Left cardiac atrium (tissue), 4 donors: Measurements from ENCODE around the gene LHPP. TPM values are rescaled to one million over a fixed set of nuclear protein-coding genes. Genes with fewer than 3 reads are reported as not detected.
"Not testable (repeated sequence)": the region's sequence is repeated elsewhere in the genome, so short reads cannot be mapped to it uniquely, and the experiment has no call there.

ENCODE experiments used
- ATAC-seq, 2 donors: fragments of 200-7000 bp; cut with Tn5 transposase; one replicate each; pipeline ENCODE4 v1.9.1; 2020; ENCODE audit warnings: mild to moderate bottlenecking in 2 of 2, moderate library complexity in 2 of 2
- DNase-seq: peaks from one replicate; pipeline ENCODE4 v3.0.0-alpha.2; 2020
- intact Hi-C, 2 donors: fragments of 100-400 bp; cut with DNase I; formaldehyde crosslinking; loops; one replicate each; pipeline versions ENCODE4 v1.14.1 to v1.15.1; 2022 to 2023
- total RNA-seq, 2 donors: library from RNA; stranded (reverse); fragmentation: NEBNext Ultra II Directional; extraction: Animal tissue kit (Norgen Biotek cat#: 25700); gene quantifications; one replicate each; pipeline ENCODE4 v1.2.1, GENCODE V29; 2021
- donor health status: DM: no; HTN: yes; CAD: no.
- donor health status: DM: no; HTN: yes; CAD: no; lungs with severe emphysema.
- donor health status: DM: yes; HTN: yes; CAD: no.
- donor health status: Dilated cardiomyopathy.

LHPP gene
- total RNA-seq, 2 donors from 2014 or later, result 11.6 to 16.4 TPM

GRCh38 chr10:124604214-124605000 lies 142.8 kb downstream of the LHPP start:
- ATAC-seq, result no peak
- peak; percentile 22 for DNase-seq
- intact Hi-C loops, result no loop called here

GRCh38 chr10:124605001-124605370 lies 143.4 kb downstream of the LHPP start:
- intact Hi-C loops, result no loop called here
- DNase-seq (no peak), ATAC-seq (no peak)

- ATAC-seq (no peak), DNase-seq (no peak)
- intact Hi-C loops, result no loop called here
These were observed 143.8 kb downstream of the LHPP start for GRCh38 chr10:124605481-124605855.

DNA sequence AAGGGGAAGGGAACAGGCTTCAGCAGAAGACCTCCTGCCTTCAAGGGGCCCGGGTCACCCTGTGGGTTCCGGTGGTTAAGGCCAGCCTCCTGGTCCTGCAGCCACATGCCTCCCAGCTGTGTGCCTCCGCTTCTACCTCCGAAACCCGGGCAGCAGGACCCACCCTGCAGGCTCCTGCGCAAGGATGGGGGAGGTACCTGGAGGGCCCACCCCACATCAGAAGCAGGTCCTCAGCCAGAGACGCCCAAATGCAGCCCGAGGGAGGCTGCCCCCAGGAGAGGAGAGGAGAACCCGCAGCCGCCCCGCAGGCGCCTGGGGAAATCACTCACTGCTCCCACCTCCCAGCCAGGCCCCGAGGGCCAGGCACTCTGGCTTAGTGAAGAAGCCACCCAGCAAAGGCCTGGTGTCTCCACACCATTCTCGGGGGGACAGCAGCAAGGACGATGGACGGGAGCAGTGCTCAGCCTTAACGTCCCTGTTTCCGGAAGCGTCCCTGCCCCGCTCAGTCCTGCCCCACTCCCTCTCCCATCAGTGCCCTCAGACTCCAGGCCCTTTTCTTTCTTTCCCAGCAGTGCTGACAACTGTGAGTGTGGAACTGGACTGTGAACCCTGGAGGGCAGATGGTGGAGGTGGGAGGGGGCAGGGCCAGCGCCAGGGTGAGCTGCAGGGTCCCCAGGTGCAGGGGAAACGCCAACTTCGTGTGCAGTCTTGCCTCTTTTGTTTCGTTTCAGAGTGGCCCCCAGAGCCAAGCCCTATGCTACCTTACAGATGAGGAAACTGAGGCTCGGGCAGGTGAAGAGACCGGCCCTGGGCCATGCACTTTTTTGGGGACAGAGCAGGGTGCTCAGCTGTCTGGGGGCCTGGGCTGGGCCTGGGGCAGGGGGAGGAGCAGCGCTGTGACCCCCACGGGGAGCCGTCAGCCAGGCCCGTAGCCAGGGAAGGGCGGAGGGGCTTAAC lies 144.5 kb downstream of the LHPP start:
- no peak for DNase-seq
- intact Hi-C loops, result no loop called here

DNA sequence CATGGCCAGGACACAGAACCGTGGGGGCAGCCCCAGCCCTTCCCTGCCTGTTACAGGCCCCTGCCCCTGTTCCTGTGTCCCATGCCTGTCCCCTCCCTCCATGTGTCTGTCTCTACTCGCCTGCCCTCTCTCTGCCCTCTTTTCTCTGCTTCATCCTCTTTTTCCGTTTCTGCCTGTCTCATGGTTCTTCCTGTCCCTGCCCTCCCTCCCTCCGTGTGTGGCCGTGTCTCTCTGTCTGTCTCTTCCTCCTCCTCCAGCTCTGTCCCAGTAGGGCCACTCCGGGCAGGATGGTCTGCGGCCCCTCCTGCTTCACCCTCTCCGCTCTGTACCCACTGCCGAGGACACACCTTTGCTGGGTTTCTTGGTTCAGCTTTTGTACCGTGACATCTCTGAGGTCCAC lies 145.2 kb downstream of the LHPP start:
- intact Hi-C loops, result no loop called here
- ATAC-seq, result no peak
- no peak for DNase-seq

More for the DNA sequence above, 144.5 kb downstream of the LHPP start:
- no peak for ATAC-seq

DNA sequence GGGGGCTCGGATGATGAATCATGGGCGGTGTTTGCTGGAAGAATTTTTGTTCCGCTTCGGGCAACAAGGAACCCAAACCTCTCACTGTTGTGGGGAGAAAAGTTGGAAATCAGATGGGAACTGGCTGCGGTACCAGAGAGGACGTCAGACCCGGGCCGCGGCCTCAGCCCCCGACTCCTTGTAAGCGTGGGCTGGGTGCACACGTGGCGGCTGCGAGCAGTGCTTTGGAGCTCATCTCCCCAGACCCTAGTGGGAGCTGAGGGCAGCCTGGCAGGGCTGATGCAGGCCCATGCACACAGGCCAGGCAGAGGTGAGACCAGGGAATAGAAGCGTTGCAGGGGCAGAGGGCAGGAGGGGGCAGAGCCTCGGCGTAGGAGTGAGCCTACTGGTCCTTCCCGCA lies 146.1 kb downstream of the LHPP start:
- intact Hi-C loops, result no loop called here
- ATAC-seq, result no peak
- no peak for DNase-seq

DNA sequence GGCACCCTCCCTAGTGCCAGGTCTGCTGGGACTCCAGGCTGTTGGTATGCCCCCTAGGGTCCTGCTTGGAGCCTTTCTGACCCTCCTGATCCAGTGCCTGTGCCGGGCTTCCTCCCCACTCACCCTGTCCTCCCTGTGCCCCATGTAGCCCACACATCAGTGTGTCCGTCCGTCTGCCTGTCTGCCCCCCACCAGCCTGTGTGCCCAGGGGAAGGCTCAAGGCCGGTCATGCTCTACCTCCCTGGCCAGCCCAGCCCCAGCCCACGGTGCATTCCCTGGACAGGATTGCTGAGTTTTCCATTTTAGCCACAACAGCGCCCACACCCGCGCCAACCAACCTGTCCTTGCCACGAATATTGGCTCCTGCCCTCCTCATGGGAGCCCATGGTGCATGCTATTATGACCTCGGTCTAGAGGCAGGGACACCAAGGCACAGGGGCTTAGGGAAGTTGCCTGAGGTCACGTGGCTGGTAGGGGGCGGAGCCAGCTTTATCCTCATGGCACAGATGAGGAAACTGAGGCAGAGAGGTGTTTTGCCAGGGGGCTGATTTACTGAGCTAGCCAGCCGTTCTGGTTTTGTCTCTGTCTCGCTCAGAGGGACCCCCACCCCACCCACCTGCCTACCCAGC lies 146.6 kb downstream of the LHPP start:
- no peak for ATAC-seq
- intact Hi-C loops, result no loop called here
- DNase-seq, result no peak

DNA sequence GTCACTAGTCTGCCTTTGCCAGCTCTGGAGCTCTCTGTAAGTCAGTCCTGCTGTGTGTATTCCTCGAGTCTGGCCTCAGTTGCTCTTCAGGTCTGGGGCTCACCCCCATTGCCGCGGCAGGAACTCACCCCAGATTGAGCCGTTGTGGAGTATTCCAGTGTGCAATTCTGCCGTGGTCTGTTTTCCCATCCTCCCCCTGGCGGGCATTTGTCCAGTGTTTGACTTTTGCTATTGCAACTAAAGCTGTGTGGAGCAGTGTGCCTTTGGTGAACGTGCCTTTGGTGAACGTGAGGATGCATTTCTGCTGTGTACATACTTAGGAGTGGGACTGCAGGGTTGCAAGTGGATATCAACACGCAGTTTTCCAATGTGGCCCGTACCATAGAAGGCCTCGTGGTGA lies 148.1 kb downstream of the LHPP start:
- intact Hi-C loops, result no loop called here
- ATAC-seq (no peak), DNase-seq (no peak)

DNA sequence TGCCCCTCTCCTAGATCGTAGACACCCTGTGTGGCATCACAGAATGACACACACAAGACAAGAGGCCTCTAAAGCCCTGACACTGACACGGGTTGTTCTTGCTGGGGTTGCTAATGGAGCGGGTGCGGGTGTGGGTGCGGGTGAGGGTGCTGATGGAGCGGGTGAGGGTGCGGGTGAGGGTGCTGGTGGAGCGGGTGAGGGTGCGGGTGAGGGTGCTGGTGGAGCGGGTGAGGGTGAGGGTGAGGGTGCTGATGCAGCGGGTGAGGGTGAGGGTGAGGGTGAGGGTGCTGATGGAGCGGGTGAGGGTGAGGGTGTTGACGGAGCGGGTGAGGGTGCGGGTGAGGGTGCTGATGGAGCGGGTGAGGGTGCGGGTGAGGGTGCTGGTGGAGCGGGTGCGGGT lies 148.6 kb downstream of the LHPP start:
- ATAC-seq, DNase-seq, intact Hi-C loops: not testable (repeated sequence)

- ATAC-seq, DNase-seq, intact Hi-C loops: not testable (repeated sequence)
These were observed 149.2 kb downstream of the LHPP start for GRCh38 chr10:124610851-124611250.

GRCh38 chr10:124611738-124612137 lies 150.1 kb downstream of the LHPP start:
- intact Hi-C loops, result no loop called here
- DNase-seq (no peak), ATAC-seq (peak in 1 of 2 donors; percentile 3)

DNA sequence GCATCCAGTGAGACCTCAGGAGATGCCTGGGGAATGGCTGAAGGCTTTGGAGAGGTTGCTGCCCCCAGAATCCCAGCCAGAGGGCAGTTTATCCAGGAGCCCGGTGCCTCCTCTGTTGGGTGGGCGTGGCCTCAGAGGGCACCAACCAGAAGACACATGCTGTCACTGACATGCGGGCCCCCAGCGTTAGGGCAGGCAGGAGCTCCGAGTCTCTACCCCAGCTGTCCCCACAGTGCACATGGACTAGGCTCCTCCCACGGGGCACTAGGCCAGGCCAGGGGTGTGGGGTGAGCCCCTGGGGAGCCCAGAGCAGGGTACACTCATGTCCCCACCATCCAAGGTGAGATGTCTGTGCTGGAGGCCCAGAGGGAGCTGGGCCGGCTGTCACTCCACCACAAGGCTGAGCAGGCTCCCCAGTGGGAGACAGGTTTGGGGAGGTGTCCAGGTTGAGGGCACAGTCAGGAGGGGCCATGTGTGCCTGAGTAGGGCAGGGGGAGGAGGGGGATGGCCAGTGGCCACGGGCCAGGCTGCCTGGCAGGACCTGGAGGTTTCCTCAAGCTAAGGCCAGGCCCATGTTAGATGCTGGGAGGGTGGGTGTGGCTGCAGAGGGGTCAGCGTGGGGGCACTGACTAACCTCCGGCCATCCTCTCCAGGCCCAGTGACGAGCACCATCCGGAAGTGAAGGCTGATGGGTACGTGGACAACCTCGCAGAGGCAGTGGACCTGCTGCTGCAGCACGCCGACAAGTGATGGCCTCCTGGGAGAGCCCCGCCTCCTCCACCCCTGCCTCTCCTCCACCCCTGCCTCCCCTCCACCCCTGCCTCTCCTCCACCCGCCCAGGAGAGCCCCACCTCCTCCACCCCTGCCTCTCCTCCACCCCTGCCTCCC lies 151.2 kb downstream of the LHPP start:
- intact Hi-C loops, result no loop called here
- DNase-seq, result peak; percentile 66
- peak; percentile 17 to 64 for ATAC-seq

- intact Hi-C loops, result no loop called here
- ATAC-seq (no peak), DNase-seq (no peak)
These were observed 152.5 kb downstream of the LHPP start for GRCh38 chr10:124614003-124614659.

- intact Hi-C loops, result no loop called here
- ATAC-seq (no peak), DNase-seq (no peak)
These were observed 153.6 kb downstream of the LHPP start for GRCh38 chr10:124615259-124615658.

DNA sequence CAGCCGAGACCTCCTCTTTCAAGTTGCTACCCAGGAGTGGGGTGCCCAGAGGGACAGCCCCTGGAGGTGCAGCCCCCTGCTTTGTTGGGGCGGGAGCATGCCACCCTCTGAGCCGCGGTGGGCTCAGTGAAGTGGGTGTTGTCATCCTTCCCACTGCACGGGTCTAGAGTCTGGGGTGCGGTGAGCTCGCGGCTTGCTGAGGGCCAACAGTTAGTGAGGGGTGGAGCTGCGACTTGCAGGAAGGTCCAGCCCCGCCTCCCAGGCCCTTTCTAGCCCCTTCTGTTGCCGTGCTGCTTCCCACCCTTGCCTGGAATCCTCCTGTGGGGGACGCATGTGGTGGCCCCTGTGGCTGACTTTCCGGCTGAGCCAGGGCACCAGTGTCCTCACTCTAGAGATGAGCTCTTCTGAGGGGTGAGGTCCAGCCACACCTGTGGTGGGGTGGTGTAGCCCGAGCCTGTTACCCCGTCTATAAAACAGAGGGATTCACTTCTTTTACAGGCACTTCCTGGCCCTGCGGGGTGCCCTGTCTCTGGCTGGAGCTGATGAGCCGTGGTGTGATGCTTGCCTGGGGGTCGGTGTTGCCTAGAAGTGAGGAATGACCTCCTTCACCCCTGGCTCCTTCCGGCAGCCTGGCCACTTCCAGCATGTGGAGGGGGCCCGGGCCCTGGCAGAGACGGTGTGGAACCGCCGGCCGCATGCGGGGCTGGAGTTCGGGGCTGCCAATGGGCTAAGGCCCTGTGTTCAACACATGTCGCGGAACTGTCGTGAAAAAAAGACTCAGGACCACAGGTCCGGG lies 154.6 kb downstream of the LHPP start:
- intact Hi-C loops, result no loop called here
- DNase-seq (no peak), ATAC-seq (no peak)

GRCh38 chr10:124616836-124617130 lies 155.2 kb downstream of the LHPP start:
- intact Hi-C loops, result no loop called here

GRCh38 chr10:124618470-124619073 lies 156.9 kb downstream of the LHPP start:
- no peak for DNase-seq
- no peak for ATAC-seq
- intact Hi-C loops, result no loop called here

More at GRCh38 chr10:124616836-124617130, 155.2 kb downstream of the LHPP start:
- DNase-seq (no peak), ATAC-seq (no peak)
